RKO (cell line): Measurements from ENCODE around the gene SH3RF3.

Source experiments
- DNase-seq: peaks from one replicate; pipeline ENCODE4 v3.0.0-alpha.2; 2016; ENCODE audit warnings: low spot score

Gene SH3RF3

GRCh38 chr2:109313343-109313742 lies 184.3 kb downstream of the SH3RF3 start:
- DNase-seq, result no peak

- no peak for DNase-seq
Observed at GRCh38 chr2:109316091-109316490, 187.1 kb downstream of the SH3RF3 start.

DNA sequence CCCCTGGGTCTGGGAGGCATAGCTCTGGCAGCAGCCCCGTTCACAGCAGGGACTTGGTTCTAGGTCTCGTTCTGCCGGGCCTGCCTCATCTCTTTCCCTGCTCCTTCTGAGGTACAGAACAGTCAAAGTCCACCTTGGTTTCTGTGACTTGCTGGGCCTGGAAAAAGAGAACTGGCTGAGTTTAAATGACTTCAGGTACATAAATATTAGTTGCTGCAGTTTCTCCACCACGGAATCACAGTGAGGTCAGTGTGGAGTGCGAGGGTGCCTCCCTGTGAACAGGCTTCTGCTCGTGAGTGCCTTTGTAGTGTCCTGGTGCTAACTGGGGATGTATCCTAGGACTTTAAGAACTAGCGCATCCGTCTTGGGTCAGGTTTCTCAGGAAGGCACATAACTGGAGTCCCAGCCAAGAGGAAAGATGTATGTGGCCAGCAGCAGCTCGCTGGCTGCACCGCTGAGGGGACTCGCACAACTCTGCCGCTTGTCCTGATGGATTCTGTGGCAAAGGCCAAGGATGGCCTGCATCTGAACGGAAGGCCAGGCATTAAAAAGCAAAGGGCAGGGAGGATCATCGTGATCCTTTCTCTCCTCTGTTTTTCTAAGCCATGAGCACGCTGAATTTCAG lies 188.6 kb downstream of the SH3RF3 start:
- DNase-seq, result no peak

- DNase-seq, result no peak
Observed at GRCh38 chr2:109318150-109318948, 189.3 kb downstream of the SH3RF3 start.

DNA sequence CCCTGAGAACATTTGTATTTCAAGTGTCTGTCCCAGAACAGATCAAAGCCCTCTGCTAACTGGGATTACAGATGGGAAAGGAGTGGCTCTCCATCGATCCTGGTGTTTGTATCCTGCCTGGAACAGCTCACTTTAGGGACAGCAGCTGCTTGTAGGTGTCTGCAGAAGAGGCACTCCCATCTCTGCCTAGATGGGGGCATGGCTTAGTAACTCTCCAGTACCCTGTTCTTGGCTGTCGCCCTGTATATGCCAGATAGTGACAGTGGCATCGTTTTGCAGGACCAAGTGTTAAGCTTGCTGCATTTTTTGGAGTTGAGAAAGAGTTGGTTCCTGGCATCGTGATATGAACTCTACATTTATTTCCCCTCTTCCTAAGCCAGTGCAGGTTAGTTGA lies 189.9 kb downstream of the SH3RF3 start:
- DNase-seq, result no peak

DNA sequence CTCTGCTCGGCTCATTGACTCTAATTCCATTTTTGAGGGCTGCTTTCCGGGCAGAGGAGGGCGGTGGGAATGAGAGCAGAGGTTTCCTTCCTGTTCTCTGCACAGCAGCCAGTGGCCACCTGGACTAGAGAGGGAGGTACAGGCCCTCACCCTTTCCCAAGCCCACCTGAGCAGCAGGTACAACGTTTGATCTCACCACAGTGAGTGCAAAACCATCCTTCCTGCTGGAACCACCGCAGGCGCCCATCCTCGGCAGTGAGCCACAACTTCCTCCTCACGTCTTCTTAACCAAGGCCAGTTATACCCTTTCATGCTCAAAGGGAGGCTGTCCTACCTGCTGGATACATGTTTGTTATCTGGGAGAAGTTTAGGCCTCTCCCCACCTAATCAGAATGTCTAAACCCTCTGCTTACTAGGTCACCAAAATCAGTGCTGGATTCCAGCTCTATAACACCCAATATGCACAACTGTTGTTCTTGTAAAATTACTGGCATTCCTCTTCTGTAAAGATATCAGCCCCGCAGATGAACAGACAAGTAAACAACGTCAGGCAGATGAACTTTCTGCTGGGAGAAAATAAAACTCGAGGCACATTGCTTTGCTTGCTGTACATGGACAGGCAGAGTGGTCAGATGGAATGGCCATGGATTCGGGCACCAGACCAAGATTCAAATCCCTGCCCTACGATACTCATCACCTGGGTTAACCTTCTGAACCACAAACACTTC lies 191.4 kb downstream of the SH3RF3 start:
- DNase-seq, result no peak

DNA sequence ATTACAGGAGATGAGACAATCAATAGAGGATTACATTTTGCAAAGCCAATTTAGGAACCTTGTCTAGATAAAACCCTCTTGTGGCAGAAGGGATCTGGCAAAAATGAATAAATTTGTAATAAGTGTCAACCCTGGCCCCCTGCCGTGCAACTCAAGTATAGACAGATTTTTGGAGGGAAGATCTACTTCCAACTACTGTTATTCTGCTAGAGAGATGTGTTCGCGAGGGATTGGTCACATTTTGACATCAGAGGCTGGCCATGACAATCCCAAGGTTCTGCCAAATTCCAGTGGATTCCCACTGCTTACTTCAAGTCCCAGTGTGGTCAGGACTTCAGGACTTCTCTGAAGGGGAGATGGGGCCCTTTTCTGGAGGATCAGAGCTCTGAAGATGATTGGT lies 192.6 kb downstream of the SH3RF3 start:
- DNase-seq, result no peak

- DNase-seq, result no peak
Observed at GRCh38 chr2:109322111-109322510, 193.1 kb downstream of the SH3RF3 start.

- DNase-seq, result no peak
Observed at GRCh38 chr2:109322641-109323040, 193.6 kb downstream of the SH3RF3 start.

DNA sequence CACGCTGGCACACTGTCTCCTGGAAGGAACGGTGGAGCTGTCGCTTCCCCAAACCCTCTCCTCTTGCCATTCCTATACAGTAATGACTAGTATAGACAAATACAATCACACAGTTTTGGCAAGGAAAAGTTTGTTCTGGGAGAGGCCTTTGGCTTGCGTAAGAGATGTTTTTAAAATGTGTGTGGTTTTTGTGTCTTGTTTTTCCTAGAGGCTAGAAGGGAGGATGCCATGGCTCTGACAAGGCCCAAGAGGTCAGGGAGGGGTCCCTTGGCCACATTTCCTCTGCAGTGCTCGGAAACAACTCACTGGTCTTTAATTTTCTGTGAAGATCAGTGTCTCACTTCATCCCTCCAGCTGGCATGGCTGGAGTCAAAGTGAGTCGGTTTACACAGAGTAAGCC lies 195.9 kb downstream of the SH3RF3 start:
- DNase-seq, result no peak

- no peak for DNase-seq
Observed at GRCh38 chr2:109325570-109325969, 196.6 kb downstream of the SH3RF3 start.

DNA sequence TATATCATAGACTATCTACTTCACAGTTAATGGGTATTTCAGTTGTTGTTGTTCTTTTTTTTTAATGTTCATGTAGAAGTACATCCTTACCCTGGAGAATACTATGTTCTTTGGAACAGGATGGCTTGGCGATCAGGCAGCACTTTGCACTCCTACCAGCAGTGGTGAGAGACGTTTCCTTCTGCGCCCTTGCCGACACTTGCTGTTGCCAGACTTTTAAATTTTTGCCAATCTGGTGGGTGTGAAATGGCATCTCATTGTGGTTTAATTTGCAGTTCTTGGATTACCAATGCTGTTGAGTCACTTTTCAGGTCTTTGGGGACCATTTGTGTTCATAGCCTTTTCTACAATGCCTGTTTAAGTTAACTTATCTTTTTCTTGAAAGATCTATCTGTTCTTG lies 197.3 kb downstream of the SH3RF3 start:
- DNase-seq, result no peak

- no peak for DNase-seq
Observed at GRCh38 chr2:109330056-109330455, 201.1 kb downstream of the SH3RF3 start.

DNA sequence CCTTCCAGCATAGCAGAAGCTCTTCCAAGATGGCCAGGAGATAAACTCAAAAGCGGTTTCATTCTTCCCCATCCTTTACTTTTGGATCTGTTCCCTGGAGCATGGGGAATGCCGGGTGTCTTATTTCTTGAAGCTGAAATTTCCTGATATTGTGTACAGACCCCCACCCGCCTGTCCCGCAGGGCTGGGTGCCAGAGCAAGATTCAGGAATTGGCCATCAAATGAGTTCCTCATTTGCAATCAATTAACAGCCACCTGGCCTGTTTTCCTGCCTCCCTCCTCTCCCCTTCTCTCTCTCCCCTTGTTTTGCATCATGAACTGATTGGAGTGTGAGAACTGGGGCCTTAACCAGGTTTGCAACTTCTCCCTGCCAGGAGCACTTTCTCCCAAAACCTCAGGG lies 202.1 kb downstream of the SH3RF3 start:
- no peak for DNase-seq

- peak; percentile 84 for DNase-seq
Observed at GRCh38 chr2:109331896-109332848, 203.2 kb downstream of the SH3RF3 start.

DNA sequence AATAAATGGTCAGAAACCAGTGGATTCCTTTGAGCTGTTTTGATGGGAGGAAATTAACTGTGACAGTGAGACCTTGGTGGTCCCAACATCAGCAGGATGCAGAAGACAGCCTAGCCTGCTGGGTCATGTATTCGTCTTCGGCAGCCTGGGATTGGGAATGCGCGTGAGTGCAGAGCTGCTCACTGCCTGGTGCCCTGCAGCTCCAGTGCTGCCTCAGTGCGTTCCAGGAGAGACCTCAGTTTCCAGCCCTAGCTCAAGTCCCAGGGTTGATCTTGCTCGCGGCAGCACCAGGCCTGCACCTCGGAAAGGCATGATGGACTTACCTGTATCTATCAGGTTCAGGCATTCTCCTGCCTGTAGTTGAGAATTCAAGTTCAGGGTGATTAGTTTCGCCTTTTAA lies 203.9 kb downstream of the SH3RF3 start:
- no peak for DNase-seq

GRCh38 chr2:109333414-109334210 lies 204.6 kb downstream of the SH3RF3 start:
- DNase-seq, result peak; percentile 35

DNA sequence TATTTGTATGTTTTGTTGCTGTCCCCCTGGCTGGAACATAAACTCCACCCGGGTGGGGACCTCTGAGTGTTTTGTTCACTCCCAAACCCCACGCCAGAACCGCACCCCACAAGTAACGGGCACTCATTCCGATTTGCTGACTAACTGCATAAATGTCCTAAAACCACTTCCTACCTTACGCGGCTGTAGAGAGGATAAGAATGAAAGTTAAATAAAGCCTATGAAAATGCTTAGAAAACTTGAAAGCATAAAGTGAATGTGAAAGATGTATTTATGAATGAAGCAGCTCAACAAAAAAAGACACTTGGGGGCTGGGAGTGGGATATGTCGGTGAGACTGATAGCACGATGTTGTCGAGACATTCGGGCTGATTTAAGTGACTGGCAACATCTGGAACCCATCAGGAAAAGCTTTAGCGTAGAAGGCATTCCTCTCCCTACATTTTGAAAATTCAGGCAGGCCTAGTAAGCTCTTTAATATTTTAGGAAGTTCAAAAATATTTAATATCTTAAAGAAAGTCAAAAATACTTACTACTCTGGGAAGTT lies 206.7 kb downstream of the SH3RF3 start:
- no peak for DNase-seq

DNA sequence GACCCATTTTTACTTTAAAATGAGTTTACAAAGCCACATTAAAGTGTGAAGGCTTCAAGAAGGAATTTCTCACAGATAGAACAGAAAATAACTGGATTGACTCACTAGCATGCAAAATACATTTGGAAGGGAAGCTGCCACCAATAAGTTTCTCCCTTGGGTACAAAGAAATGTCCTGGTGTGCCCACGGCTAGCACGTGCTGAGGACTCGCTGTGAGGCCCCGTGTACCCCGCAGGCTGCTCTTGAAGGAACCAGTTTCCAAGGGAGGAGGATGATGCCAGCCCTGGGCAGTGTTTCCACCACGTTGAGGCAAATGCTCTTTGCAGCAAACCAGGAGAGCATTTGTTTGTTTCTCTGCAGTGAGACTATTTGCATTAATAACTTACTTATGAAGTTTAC lies 207.3 kb downstream of the SH3RF3 start:
- no peak for DNase-seq

- no peak for DNase-seq
Observed at GRCh38 chr2:109337221-109337620, 208.2 kb downstream of the SH3RF3 start.

DNA sequence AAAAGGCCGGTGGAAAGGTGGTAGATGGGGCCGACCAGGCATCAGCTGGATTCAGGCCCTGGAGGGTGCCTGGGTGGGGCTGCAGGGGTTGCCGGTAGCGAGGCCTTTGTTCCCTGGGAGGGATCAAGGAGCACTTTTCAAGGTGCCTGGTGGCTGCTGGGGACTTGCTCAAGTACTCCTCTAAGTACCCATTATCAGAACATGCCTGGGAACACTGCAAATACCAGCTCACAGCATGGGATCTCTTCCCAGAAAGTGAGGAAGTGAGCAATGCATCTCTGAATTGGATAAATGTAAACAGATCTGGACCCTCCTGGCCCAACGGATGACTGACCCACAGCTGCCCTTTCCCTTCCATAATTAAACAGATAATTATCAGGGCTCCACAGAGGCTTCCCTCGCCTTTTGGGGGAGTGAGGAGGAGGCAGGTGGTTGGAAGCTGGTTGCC lies 210.5 kb downstream of the SH3RF3 start:
- no peak for DNase-seq
